GM12878 (cell line): ENCODE results near the gene SLC22A23. TPM values are rescaled to one million over a fixed set of nuclear protein-coding genes. Genes with fewer than 3 reads are reported as not detected.

Source experiments
- CEBPZ ChIP-seq: fragments of 150-350 bp; IDR thresholded peaks from 2 replicates; pipeline ENCODE4 v1.6.1; 2016; ENCODE audit warnings: low read depth, low read length
- NFXL1 ChIP-seq: fragments of 450-650 bp; IDR thresholded peaks from 2 replicates; pipeline ENCODE4 v1.6.1; 2017; ENCODE audit warnings: antibody characterized with exemption, mild to moderate bottlenecking, borderline replicate concordance
- NR2C2 ChIP-seq: IDR thresholded peaks from 2 replicates; pipeline ENCODE4 v1.6.1; 2011; ENCODE audit warnings: borderline replicate concordance, low read depth; ENCODE audit not compliant: control insufficient read depth, insufficient read length
- SREBF2 ChIP-seq: IDR thresholded peaks from 2 replicates; pipeline ENCODE4 v1.6.1; 2012; ENCODE audit warnings: mild to moderate bottlenecking, low read length
- ZNF24 ChIP-seq: fragments of 450-650 bp; IDR thresholded peaks from 2 replicates; pipeline ENCODE4 v1.6.1; 2017; ENCODE audit warnings: antibody characterized with exemption, mild to moderate bottlenecking
- polyA plus RNA-seq, 11 experiments: library from polyadenylated mRNA; depleted of rRNA in 4 of 11; unstranded in 6 of 11; stranded (reverse) in 5 of 11; fragments of >200 nt; fragmentation: Nextera tagmentation in 4 of 11; fragmentation: Illumina TruSeq in 1 of 11; extraction: Ambion mirVana in 4 of 11; extraction: Trizol in 1 of 11; gene quantifications; 1 replicate in 1 of 11; 2 replicates in 10 of 11; pipeline versions ENCODE4 v1.2.1 to v1.2.3, GENCODE V29; 2011 to 2016; ENCODE audit warnings: inconsistent platforms in 2 of 11, missing spikeins in 2 of 11, low read depth in 1 of 11
- total RNA-seq, 4 experiments: library from RNA; depleted of rRNA in 3 of 4; stranded (reverse); fragments of >200 nt in 3 of 4; fragmentation: Illumina TruSeq in 1 of 4; extraction: Trizol in 1 of 4; gene quantifications; 2 replicates each; pipeline versions ENCODE4 v1.2.1 to v1.2.3, GENCODE V29; 2013 to 2021
- TF ChIP-seq, protein P1 (sequence below): IDR thresholded peaks from 2 replicates; pipeline ENCODE4 v1.6.1; 2011; ENCODE audit warnings: low read depth, low read length, improper control_type of control experiment, borderline replicate concordance

The SLC22A23 gene
- total and polyA plus RNA-seq, 10 of the 15 experiments (the other 5 are each of a cell fraction or from before 2014, with no cell fraction given): 0.20 to 2.4 (median 0.74) TPM

- TF ChIP-seq NR2C2 (no peak), SREBF2 (no peak), ZNF24 (no peak), CEBPZ (no peak), NFXL1 (no peak)
- TF ChIP-seq, protein P1, sequence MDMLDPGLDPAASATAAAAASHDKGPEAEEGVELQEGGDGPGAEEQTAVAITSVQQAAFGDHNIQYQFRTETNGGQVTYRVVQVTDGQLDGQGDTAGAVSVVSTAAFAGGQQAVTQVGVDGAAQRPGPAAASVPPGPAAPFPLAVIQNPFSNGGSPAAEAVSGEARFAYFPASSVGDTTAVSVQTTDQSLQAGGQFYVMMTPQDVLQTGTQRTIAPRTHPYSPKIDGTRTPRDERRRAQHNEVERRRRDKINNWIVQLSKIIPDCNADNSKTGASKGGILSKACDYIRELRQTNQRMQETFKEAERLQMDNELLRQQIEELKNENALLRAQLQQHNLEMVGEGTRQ: no peak
Measured at GRCh38 chr6:3339811-3340210, 117.0 kb downstream of the SLC22A23 start (continued).
